Kidney epithelial cell (primary cell): ENCODE data around the gene TMEM150B. TPM values are rescaled to one million over a fixed set of nuclear protein-coding genes. Genes with fewer than 3 reads are reported as not detected.

Experiments
- DNase-seq: peaks from one replicate; pipeline ENCODE4 v3.0.0-alpha.2; 2010; ENCODE audit warnings: low read depth
- H3K27me3 ChIP-seq: 2 replicates; pipeline ENCODE4 v1.6.0; 2011; ENCODE audit warnings: low read length; ENCODE audit not compliant: control insufficient read depth, insufficient read depth
- H3K36me3 ChIP-seq: 2 replicates; pipeline ENCODE4 v1.5.1; 2011; ENCODE audit warnings: low read length; ENCODE audit not compliant: control insufficient read depth, insufficient read depth
- H3K4me3 ChIP-seq: 2 replicates; pipeline ENCODE4 v1.5.1; 2011; ENCODE audit warnings: low read depth, mild to moderate bottlenecking, control low read depth, low read length
- CTCF ChIP-seq: IDR thresholded peaks from 2 replicates; pipeline ENCODE4 v1.5.1; 2011; ENCODE audit warnings: mild to moderate bottlenecking, moderate library complexity, low read length, control low read depth, inconsistent platforms; ENCODE audit not compliant: insufficient read depth, poor library complexity, severe bottlenecking
- total RNA-seq: library from RNA; depleted of rRNA; stranded (reverse); fragments of >200 nt; gene quantifications from 2 replicates; pipeline ENCODE4 v1.2.3, GENCODE V29; 2015

Gene TMEM150B
- total RNA-seq, 1 donor from 2014 or later, result not detected

GRCh38 chr19:55324662-55325061 is 479 bp downstream of the TMEM150B start:
- H3K4me3 ChIP-seq, result no peak overlapping the region
- no peaks in the 10 kb centered on the region for H3K27me3 ChIP-seq
- no peak for DNase-seq
- TF ChIP-seq CTCF, result no peak
- no peaks in the 10 kb centered on the region for H3K36me3 ChIP-seq

DNA sequence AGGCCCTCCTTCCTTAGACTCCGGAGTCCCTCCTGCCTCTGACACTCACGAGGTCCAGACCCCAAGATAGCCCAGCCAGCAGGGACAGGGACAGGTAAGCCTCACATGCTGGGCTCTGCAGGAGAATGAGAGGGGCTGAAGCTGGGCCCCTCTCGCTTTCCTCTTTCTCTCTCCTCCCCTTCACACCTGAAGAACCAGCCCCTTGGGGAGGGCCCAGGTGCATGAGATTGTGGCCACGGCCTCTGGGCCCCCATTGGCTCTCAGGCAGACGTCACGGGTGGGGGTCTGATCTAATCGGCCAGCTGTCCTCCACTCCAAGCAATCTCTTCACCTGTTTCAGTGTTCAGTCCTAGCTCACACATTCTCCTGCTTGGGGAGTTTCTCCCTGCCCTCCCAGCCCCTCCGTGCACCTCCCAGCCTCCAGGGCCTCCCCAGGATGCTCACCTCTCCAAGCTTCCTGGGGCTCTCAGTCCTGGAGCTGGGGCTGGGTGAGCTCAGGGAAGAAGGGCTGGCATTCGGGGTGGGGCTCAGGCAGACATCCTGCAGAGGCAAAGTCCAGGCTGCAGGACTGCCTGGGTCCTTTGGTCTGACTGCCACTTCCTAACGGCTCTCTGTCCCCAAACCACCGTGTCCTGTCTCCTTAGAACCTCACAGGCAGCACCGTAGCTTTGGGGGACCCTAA is 2.8 kb downstream of the TMEM150B start:
- H3K4me3 ChIP-seq, result no peak overlapping the region
- no peak for DNase-seq
- no peaks in the 10 kb centered on the region for H3K36me3 ChIP-seq
- no peaks in the 10 kb centered on the region for H3K27me3 ChIP-seq
- no peak for TF ChIP-seq CTCF

DNA sequence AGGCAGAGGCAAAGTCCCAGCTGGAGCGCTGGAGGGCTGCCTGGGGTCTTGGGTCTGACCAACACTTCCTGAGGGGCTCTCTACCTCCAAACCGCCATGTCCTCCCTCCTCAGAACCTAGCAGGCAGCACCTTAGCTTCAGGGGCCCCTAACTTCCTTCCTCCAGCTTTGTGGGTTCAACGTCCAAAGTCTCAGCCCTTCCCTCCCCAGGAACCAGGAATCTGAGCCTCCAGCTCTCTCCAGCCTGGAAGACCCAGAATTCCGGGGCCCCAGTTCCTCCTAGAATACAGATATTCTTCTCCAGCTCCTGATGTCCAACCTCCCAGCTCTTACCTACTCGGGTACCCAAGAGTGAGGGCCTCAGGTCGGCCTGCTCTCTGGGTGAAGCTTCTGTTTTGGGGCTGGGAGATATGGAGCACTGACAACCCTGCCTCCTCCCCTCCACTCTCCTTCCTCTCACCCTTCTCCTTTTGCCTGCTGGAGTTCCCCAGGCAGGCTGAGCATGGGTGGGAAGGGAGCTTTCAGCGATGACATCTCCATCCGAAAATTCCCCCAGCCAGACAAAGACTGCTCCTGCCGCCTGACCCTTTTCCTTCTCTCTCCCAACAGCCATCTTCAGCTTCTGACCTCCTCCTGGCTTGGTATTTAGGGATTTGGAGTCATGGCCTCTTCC is 3.5 kb downstream of the TMEM150B start:
- Histone ChIP-seq H3K4me3 (no peak overlapping the region), H3K27me3 (no peaks in the 10 kb centered on the region), H3K36me3 (no peaks in the 10 kb centered on the region)
- TF ChIP-seq CTCF, result no peak
- DNase-seq, result no peak

GRCh38 chr19:55320844-55321419 is 4.2 kb downstream of the TMEM150B start:
- no peak for TF ChIP-seq CTCF

GRCh38 chr19:55319785-55320184 is 5.4 kb downstream of the TMEM150B start:
- no peaks in the 10 kb centered on the region for H3K36me3 ChIP-seq
- no peaks in the 10 kb centered on the region for H3K27me3 ChIP-seq
- no peak for TF ChIP-seq CTCF
- no peak overlapping the region for H3K4me3 ChIP-seq
- no peak for DNase-seq

More at GRCh38 chr19:55320844-55321419, 4.2 kb downstream of the TMEM150B start:
- H3K4me3 ChIP-seq, result no peak overlapping the region
- DNase-seq, result no peak
- no peaks in the 10 kb centered on the region for H3K36me3 ChIP-seq
- no peaks in the 10 kb centered on the region for H3K27me3 ChIP-seq

DNA sequence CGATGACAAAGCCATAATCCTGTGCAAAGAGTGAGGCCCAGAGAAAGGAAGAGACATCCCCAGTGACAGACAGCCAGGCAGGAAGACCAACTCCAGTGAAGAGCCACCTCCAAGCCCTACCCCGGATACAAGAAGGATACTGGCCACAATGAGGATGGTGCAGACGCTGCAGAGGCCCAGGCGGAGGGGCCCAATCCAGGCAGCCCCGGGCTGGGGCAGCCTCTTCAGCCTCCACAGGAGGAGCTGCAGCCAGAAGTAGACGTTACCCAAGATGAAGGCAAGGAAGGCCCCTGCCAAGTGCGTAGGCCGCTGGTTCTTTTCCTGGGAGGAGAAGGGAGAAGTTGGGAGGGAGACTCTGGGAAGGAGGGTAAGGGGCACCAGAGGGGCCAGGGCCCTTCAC is 8.5 kb downstream of the TMEM150B start:
- TF ChIP-seq CTCF, result no peak
- H3K27me3 ChIP-seq, result peaks cover 2% of the 10 kb centered on the region
- no peak overlapping the region for H3K4me3 ChIP-seq
- H3K36me3 ChIP-seq, result no peaks in the 10 kb centered on the region
- no peak for DNase-seq
